CD4-positive, alpha-beta T cell treated with Interferon gamma for 1 hour (primary cell): ENCODE results near the gene JMJD7.
"Not testable (repeated sequence)": the region's sequence is repeated elsewhere in the genome, so short reads cannot be mapped to it uniquely, and the experiment has no call there.

ENCODE experiments used
- DNase-seq: peaks from one replicate; pipeline ENCODE4 v3.0.0-alpha.2; 2020

JMJD7 gene

DNA sequence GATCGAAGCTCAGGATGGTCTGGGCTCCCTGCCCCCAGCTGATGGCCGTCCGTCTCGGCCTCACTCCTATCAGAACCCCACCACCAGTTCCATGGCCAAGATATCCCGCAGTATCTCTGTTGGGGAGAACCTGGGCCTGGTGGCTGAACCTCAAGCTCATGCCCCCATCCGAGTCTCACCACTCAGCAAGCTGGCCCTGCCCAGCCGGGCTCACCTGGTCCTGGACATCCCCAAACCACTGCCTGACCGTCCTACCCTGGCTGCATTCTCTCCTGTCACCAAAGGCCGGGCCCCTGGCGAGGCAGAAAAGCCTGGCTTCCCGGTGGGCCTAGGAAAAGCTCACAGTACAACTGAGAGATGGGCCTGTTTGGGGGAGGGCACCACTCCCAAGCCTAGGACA is 4.4 kb upstream of the JMJD7 start:
- no peak for DNase-seq

DNA sequence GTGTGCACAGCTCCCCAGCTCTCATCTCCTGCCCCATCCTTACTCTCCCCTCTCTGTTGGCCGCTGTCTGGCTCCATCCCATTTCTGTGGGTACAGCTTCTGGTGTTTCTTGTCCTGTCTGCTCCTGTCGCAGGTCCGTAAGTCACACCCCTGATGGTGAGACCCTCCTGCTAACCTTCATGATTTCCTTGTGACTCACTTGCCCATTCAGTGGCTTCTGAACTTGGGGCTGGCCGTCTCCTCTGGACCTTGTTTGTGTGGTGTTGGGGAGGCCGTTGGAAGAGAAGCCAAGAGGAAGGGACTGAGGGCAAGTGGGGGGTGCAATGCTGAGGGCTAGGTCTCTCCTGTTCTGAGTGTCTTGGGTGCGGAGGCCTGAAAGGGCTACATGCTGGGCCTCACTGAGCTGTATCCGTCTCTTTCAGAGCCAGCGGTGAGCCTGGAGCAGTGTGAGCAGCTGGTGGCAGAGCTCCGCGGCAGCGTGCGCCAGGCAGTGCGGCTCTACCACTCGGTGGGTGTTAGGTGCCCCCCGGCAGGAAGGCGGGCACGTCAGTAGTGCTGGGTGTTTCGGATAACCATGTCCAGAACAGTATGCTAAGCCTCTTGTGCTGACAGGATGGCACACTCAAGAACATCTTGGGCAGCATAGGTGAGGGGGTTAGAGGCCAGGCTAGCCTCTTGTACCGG is 3.7 kb upstream of the JMJD7 start:
- no peak for DNase-seq

- DNase-seq, result no peak
Observed at GRCh38 chr15:41825145-41825544, 2.7 kb upstream of the JMJD7 start.

- no peak for DNase-seq
Observed at GRCh38 chr15:41825572-41826535, 2.0 kb upstream of the JMJD7 start.

- DNase-seq, result no peak
Observed at GRCh38 chr15:41827290-41827879, 507 bp upstream of the JMJD7 start.

- DNase-seq, result no peak
Observed at GRCh38 chr15:41828807-41829141, 882 bp downstream of the JMJD7 start.

GRCh38 chr15:41829959-41830646 is 2.2 kb downstream of the JMJD7 start:
- DNase-seq, result no peak

- DNase-seq, result not testable (repeated sequence)
Observed at GRCh38 chr15:41831291-41831690, 3.4 kb downstream of the JMJD7 start.

- DNase-seq, result no peak
Observed at GRCh38 chr15:41832208-41832607, 4.3 kb downstream of the JMJD7 start.

- no peak for DNase-seq
Observed at GRCh38 chr15:41832875-41833274, 5.0 kb downstream of the JMJD7 start.

DNA sequence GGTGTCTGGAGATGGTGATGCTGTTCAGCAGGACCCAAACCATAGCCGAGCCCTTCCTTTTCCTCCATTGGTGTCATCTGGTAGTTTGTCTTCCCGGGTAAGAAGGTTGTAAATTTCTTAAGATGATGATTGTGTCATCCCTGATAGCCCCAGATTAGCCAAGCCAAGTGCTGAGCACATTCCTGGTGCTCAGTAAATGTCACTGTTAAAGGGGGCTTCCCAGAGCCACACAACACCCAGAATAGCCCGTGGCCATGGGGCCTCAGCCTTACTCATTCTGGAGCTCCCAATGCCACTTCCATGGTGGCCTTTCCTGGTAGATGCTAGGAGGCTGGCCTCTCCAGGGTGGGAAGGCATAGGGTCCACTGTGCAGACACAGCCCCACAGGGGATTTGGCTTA is 6.2 kb downstream of the JMJD7 start:
- DNase-seq, result no peak

GRCh38 chr15:41836073-41836472 is 8.2 kb downstream of the JMJD7 start:
- DNase-seq, result no peak

DNA sequence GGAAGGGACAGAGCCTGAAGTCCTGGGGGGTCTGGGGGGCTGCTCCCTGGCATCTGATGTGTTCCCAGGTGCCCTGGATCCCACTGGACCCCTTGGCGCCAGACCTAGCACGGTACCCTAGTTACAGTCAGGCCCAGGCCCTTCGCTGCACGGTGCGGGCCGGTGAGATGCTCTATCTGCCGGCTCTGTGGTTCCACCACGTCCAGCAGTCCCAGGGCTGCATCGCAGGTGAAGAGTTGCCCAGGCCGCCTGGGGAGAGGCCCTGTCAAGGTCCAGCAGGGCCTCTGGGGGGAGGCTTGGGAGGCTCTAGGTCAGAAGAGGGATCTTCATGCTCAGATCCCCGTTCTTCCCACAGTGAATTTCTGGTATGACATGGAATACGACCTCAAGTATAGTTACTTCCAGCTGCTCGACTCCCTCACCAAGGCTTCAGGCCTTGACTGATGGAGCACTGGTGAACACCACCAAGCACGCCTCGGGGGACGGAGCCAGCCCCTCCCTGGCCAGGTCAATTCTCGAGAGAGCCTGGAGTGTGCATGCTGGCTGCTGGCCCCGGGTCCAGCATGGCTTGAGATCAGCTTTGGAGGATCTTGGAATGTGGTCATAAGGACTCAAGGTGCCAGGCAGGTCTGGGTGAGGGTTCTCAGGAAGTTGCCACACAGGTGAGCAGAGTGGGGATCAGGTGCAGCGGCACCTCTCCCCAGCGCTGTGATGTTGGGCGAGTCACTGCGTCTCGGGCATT is 9.0 kb downstream of the JMJD7 start:
- DNase-seq, result no peak

GRCh38 chr15:41838400-41838897 is 10.6 kb downstream of the JMJD7 start, which contains the start of gene PLA2G4B:
TSS of gene PLA2G4B (plus strand) at chr15:41838847. CDS start at chr15:41838914, 67 bp downstream.
- no peak for DNase-seq

DNA sequence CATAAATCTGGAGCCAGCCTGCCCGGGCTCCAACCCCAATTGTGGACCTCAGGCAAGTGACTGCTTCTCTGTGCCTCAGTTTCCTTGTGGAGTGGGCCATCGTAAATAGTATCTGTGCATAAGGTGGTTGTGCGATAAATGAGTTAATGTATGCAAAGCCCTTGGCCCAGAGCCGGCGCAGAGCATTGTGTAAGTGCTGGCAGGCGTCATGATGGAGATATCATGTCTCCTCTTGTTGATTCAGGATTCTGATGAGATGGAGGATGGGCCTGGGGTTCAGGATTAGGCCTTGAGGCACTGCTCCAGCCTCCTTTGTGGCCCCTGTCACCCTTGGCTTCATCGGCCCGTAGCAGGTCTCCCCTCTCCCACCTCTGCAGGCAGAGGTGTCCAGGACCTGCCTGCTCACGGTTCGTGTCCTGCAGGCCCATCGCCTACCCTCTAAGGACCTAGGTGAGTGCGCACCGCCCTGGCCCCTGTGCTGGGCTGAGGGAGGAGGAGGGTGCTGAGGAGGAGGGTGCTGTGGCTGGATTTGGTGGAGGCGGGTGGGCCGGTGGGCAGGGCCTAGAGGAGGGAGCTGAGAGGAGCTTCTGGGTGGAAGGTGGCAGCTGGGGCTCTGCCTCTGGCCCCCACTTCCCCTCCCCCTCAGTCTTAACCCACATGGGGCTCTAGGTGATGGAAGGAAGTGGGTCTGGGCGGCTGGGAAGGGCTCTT is 12.0 kb downstream of the JMJD7 start:
- DNase-seq, result no peak

- DNase-seq, result no peak
Observed at GRCh38 chr15:41840673-41841072, 12.8 kb downstream of the JMJD7 start.

- no peak for DNase-seq
Observed at GRCh38 chr15:41841131-41841530, 13.2 kb downstream of the JMJD7 start.

DNA sequence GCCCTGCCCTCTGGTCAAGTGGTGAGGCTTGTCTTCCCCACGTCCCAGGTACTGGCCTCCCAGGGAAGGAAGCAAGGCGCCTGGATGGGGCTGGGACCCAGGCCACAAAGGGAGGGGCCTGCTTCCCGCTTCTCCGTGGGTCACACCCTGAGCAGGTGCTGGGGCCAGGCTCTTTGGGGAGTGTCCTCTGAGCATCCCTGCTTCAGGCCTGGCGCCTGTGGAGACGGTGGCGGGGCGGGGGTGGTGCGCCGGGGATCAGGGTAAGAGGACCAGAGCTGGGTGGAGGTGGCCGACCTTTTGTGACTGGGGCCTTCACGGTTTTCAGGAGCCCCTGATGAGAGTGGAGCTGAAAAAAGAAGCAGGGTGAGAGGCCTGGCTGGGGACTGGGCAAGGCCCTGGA is 14.3 kb downstream of the JMJD7 start:
- no peak for DNase-seq

DNA sequence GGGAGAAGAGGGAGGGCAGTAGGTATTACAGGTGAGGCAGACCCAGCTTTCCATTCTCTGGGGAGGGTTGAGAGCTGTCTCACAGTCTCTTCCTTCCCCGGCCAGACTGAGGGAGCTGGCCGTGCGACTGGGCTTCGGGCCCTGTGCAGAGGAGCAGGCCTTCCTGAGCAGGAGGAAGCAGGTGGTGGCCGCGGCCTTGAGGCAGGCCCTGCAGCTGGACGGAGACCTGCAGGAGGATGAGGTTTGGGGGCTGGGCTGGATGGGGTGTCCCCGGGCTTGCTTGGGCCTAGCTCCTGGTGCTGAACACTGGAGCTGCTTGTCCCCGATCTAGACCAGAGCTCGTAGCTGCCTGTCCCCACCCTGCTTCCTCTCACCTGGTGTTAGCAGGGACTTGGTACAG is 15.7 kb downstream of the JMJD7 start:
- DNase-seq, result no peak

- no peak for DNase-seq
Observed at GRCh38 chr15:41844814-41845213, 16.9 kb downstream of the JMJD7 start.

GRCh38 chr15:41847206-41847605 is 19.3 kb downstream of the JMJD7 start:
- no peak for DNase-seq

- DNase-seq, result no peak
Observed at GRCh38 chr15:41847981-41848380, 20.1 kb downstream of the JMJD7 start.
